Body of pancreas (tissue), 4 donors: ENCODE measurements around the gene SNX8. TPM values are rescaled to one million over a fixed set of nuclear protein-coding genes. Genes with fewer than 3 reads are reported as not detected.
A peak's percentile ranks its signal among the peaks of the same experiment; 100 is the strongest.

ENCODE experiments used
- ATAC-seq: fragments of 150-250 bp; one replicate; pipeline ENCODE4 v1.9.1; 2016
- DNase-seq, 4 donors: peaks; one replicate each; pipeline ENCODE4 v3.0.0-alpha.2; 2019
- H3K27ac ChIP-seq, 4 donors: fragments of 200-600 bp; sonication (generic); 1 replicate in 3 of 4; 2 replicates in 1 of 4; pipeline versions ENCODE4 v1.5.1 to v1.6.1; 2016 to 2019; ENCODE audit warnings: mild to moderate bottlenecking in 1 of 4, mixed read lengths in 1 of 4, moderate library complexity in 1 of 4
- H3K27me3 ChIP-seq, 2 donors: fragments of 200-600 bp; sonication (generic); one replicate each; pipeline ENCODE4 v1.6.0; 2016; ENCODE audit warnings: mild to moderate bottlenecking in 1 of 2
- H3K36me3 ChIP-seq, 2 donors: fragments of 200-600 bp; sonication (generic); replicated peaks in 1 of 2; 2 replicates each; pipeline ENCODE4 v1.5.1; 2016; ENCODE audit warnings: low read depth in 2 of 2; ENCODE audit not compliant: insufficient read depth in 1 of 2
- H3K4me1 ChIP-seq: fragments of 200-600 bp; sonication (generic); one replicate; pipeline ENCODE4 v1.6.0; 2016
- H3K4me3 ChIP-seq, 2 donors: fragments of 200-600 bp; sonication (generic); 1 replicate in 1 of 2; 2 replicates in 1 of 2; pipeline ENCODE4 v1.5.1; 2016 to 2019
- H3K9me3 ChIP-seq, 3 donors: fragments of 200-600 bp; sonication (generic); 1 replicate in 2 of 3; 2 replicates in 1 of 3; pipeline ENCODE4 v1.5.1; 2016
- CTCF ChIP-seq, 7 experiments: fragments of 450-650 bp in 4 of 7; fragments of 200-600 bp in 3 of 7; sonication (generic) in 3 of 7; IDR thresholded peaks; one replicate each; pipeline ENCODE4 v1.5.1; 2016 to 2019; ENCODE audit warnings: antibody characterized with exemption in 7 of 7
- POLR2A ChIP-seq, 3 donors: fragments of 450-650 bp; IDR thresholded peaks; one replicate each; pipeline ENCODE4 v1.6.1; 2016; ENCODE audit warnings: antibody characterized with exemption in 3 of 3, mild to moderate bottlenecking in 2 of 3
- WGBS, 2 donors: methylation state at CpG; one replicate each; pipeline ENCODE4 v1.1.5; 2017; 5-methylcytosine and 5-hydroxymethylcytosine counted together
- intact Hi-C: fragments of 100-400 bp; cut with DNase I; formaldehyde crosslinking; loops from one replicate; pipeline ENCODE4 v1.15.1; 2023
- total RNA-seq, 2 donors: library from RNA; depleted of rRNA; stranded (reverse); fragments of >200 nt; gene quantifications; one replicate each; pipeline ENCODE4 v1.1.0, GENCODE V29; 2016

SNX8 gene
- total RNA-seq, 2 donors from 2014 or later, result 5.3 to 6.2 TPM

GRCh38 chr7:2330493-2330892, 16.3 kb upstream of the SNX8 start:
- ATAC-seq, result no peak
- Histone ChIP-seq H3K9me3 (no peaks in the 10 kb centered on the region), H3K27me3 (no peaks in the 10 kb centered on the region), H3K4me3 (no peak overlapping the region), H3K27ac (no peak overlapping the region), H3K36me3 (no peaks in the 10 kb centered on the region), H3K4me1 (peaks cover 4% of the 10 kb centered on the region)
- intact Hi-C loops, result no loop called here
- WGBS, 2 donors, result 82 to 100% methylated on average over 1 to 2 of the region's 2 CpGs
- TF ChIP-seq POLR2A (IDR thresholded peaks at IDR 0.05), result no peak
- no peak for DNase-seq

GRCh38 chr7:2326951-2327350, 12.7 kb upstream of the SNX8 start:
- no peaks in the 10 kb centered on the region for H3K9me3 ChIP-seq
- 87 to 90% methylated on average over 7 of the region's 7 CpGs for WGBS, 2 donors
- no peak overlapping the region for H3K4me3 ChIP-seq
- ATAC-seq, result no peak
- no peak overlapping the region for H3K27ac ChIP-seq
- no peak for DNase-seq
- no peaks in the 10 kb centered on the region for H3K36me3 ChIP-seq
- intact Hi-C loops, result no loop called here
- no peaks in the 10 kb centered on the region for H3K27me3 ChIP-seq
- TF ChIP-seq POLR2A (IDR thresholded peaks at IDR 0.05) (no peak), CTCF (IDR thresholded peaks at IDR 0.05) (no peak)
- H3K4me1 ChIP-seq, result no peaks in the 10 kb centered on the region

GRCh38 chr7:2325162-2325561, 10.9 kb upstream of the SNX8 start:
- no peak for DNase-seq
- no peak overlapping the region for H3K4me3 ChIP-seq
- TF ChIP-seq CTCF (IDR thresholded peaks at IDR 0.05) (no peak), POLR2A (IDR thresholded peaks at IDR 0.05) (no peak)
- intact Hi-C loops, result no loop called here
- H3K9me3 ChIP-seq, result no peaks in the 10 kb centered on the region
- no peaks in the 10 kb centered on the region for H3K36me3 ChIP-seq
- no peaks in the 10 kb centered on the region for H3K27me3 ChIP-seq
- no peak for ATAC-seq
- WGBS, 2 donors, result 41 to 57% methylated on average over 4 of the region's 4 CpGs
- H3K4me1 ChIP-seq, result no peaks in the 10 kb centered on the region
- H3K27ac ChIP-seq, result peak overlapping the region in 1 of 4 donors; percentile 21

DNA sequence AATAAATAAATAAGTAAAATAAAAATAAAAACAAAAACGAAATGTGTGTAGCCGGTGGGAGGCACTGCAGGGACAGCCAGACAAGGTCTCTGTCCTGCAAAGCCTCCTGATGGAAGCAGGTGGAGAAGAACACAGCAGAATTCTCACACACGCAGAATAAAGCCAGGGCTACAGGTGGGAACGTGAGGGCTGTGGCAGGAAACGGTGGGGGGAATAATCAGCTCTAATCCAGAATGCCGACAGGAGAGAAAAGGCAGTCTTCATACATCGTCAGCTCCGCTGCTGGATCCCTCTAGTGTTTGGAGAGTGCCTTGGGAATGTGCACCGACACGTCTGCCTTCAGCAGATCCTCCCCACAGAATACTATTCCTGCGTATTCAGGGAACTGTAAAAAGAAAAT, 6.8 kb upstream of the SNX8 start:
- intact Hi-C loops, result no loop called here
- H3K27ac ChIP-seq, result no peak overlapping the region
- no peaks in the 10 kb centered on the region for H3K4me1 ChIP-seq
- ATAC-seq (no peak), DNase-seq (no peak)
- no peak overlapping the region for H3K4me3 ChIP-seq
- WGBS, 2 donors, result 60 to 62% methylated on average over 11 of the region's 11 CpGs
- no peaks in the 10 kb centered on the region for H3K27me3 ChIP-seq
- TF ChIP-seq CTCF (IDR thresholded peaks at IDR 0.05) (no peak), POLR2A (IDR thresholded peaks at IDR 0.05) (no peak)
- H3K36me3 ChIP-seq, result no peaks in the 10 kb centered on the region
- H3K9me3 ChIP-seq, result no peaks in the 10 kb centered on the region

GRCh38 chr7:2317556-2318293, 3.5 kb upstream of the SNX8 start:
- WGBS, 2 donors, result 78 to 82% methylated on average over 9 to 12 of the region's 12 CpGs
- intact Hi-C loops, result no loop called here

More at GRCh38 chr7:2317556-2318293, 3.5 kb upstream of the SNX8 start:
- DNase-seq, result no peak
- ATAC-seq, result no peak
- H3K4me1 ChIP-seq, result peaks cover 6% of the 10 kb centered on the region
- H3K27ac ChIP-seq, result no peak overlapping the region
- H3K9me3 ChIP-seq, result no peaks in the 10 kb centered on the region
- TF ChIP-seq POLR2A (IDR thresholded peaks at IDR 0.05) (no peak), CTCF (IDR thresholded peaks at IDR 0.05) (no peak)
- no peaks in the 10 kb centered on the region for H3K27me3 ChIP-seq
- no peak overlapping the region for H3K4me3 ChIP-seq
- H3K36me3 ChIP-seq, result no peaks in the 10 kb centered on the region
